SK-N-SH treated with all-trans-retinoic acid at 6 μM for 48 hours (cell line): ENCODE measurements around the gene TNS3.

ENCODE experiments used
- CSDC2 ChIP-seq: fragments of 250-450 bp; sonication (Bioruptor Pico); IDR thresholded peaks from 2 replicates; pipeline ENCODE4 v1.5.0; 2020; ENCODE audit warnings: mild to moderate bottlenecking, moderate library complexity
- OSR1 ChIP-seq: fragments of 250-450 bp; sonication (Bioruptor Pico); IDR thresholded peaks from 2 replicates; pipeline ENCODE4 v1.8.0; 2022; ENCODE audit warnings: moderate library complexity, mild to moderate bottlenecking, inconsistent platforms
- RARB ChIP-seq: fragments of 250-450 bp; sonication (Bioruptor Pico); IDR thresholded peaks from 2 replicates; pipeline ENCODE4 v1.8.0; 2021; ENCODE audit warnings: mild to moderate bottlenecking, moderate library complexity
- TOX ChIP-seq: fragments of 250-450 bp; sonication (Bioruptor Pico); IDR thresholded peaks from 2 replicates; pipeline ENCODE4 v1.8.0; 2021; ENCODE audit warnings: mild to moderate bottlenecking, moderate library complexity, borderline replicate concordance
- ZFP30 ChIP-seq: fragments of 450-650 bp; formaldehyde crosslinking; IDR thresholded peaks from 2 replicates; pipeline ENCODE4 v1.5.0; 2022; ENCODE audit warnings: mild to moderate bottlenecking, moderate library complexity
- ZNF70 ChIP-seq: fragments of 450-650 bp; formaldehyde crosslinking; IDR thresholded peaks from 2 replicates; pipeline ENCODE4 v1.5.0; 2020; ENCODE audit warnings: mild to moderate bottlenecking, moderate library complexity
- TF ChIP-seq, protein P1 (sequence below): fragments of 250-450 bp; sonication (Bioruptor Pico); IDR thresholded peaks from 2 replicates; pipeline ENCODE4 v1.8.0; 2020; ENCODE audit warnings: mild to moderate bottlenecking, moderate library complexity, borderline replicate concordance
- TF ChIP-seq, protein P2 (sequence below): fragments of 250-450 bp; sonication (Bioruptor Pico); IDR thresholded peaks from 2 replicates; pipeline ENCODE4 v1.8.0; 2021; ENCODE audit warnings: low read depth, mild to moderate bottlenecking, moderate library complexity, borderline replicate concordance

DNA sequence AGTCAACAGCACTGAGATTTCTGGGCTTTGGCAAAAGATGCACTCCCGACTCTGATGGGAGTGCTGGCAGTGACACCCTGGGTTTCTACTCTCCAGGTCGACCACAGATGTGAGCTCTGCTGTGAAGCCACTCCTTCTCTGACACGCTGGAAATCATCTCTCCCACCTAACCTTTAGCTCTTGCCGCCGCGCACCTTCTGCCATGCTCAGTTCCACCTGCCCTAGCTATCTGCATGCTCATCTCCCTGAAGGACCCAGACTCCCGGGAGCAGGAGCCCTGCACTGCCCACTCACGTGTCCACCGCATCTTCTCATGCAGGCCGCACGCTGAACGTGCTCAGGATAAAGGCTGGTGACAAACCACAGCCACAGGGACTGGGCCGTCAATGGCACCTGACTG, 174.8 kb downstream of the TNS3 start:
- TF ChIP-seq, protein P1, sequence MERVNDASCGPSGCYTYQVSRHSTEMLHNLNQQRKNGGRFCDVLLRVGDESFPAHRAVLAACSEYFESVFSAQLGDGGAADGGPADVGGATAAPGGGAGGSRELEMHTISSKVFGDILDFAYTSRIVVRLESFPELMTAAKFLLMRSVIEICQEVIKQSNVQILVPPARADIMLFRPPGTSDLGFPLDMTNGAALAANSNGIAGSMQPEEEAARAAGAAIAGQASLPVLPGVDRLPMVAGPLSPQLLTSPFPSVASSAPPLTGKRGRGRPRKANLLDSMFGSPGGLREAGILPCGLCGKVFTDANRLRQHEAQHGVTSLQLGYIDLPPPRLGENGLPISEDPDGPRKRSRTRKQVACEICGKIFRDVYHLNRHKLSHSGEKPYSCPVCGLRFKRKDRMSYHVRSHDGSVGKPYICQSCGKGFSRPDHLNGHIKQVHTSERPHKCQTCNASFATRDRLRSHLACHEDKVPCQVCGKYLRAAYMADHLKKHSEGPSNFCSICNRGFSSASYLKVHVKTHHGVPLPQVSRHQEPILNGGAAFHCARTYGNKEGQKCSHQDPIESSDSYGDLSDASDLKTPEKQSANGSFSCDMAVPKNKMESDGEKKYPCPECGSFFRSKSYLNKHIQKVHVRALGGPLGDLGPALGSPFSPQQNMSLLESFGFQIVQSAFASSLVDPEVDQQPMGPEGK (CRISPR knock-in tag): no peak
- no peak for TF ChIP-seq ZNF70 (CRISPR knock-in tag)
- TF ChIP-seq, protein P2, sequence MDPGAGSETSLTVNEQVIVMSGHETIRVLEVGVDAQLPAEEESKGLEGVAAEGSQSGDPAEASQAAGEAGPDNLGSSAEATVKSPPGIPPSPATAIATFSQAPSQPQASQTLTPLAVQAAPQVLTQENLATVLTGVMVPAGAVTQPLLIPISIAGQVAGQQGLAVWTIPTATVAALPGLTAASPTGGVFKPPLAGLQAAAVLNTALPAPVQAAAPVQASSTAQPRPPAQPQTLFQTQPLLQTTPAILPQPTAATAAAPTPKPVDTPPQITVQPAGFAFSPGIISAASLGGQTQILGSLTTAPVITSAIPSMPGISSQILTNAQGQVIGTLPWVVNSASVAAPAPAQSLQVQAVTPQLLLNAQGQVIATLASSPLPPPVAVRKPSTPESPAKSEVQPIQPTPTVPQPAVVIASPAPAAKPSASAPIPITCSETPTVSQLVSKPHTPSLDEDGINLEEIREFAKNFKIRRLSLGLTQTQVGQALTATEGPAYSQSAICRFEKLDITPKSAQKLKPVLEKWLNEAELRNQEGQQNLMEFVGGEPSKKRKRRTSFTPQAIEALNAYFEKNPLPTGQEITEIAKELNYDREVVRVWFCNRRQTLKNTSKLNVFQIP (CRISPR knock-in tag): no peak
- TF ChIP-seq ZFP30: no peak
- TF ChIP-seq CSDC2 (CRISPR knock-in tag): no peak
- no peak for TF ChIP-seq TOX (CRISPR knock-in tag)
- no peak for TF ChIP-seq RARB (CRISPR knock-in tag)
- no peak for TF ChIP-seq OSR1 (CRISPR knock-in tag)
